ENCODE results near the gene C4A. TPM values are rescaled to one million over a fixed set of nuclear protein-coding genes. Genes with fewer than 3 reads are reported as not detected.

C4A gene
- total and polyA plus RNA-seq, 10 of the 15 experiments (the other 5 are each of a cell fraction or from before 2014, with no cell fraction given), result 0.13 to 5.4 (median 0.88) TPM; not detected in 1

GRCh38 chr6:31970604-31971271, 11.1 kb upstream of the C4A start:
- H3K79me2 ChIP-seq (ENCODE audit: control insufficient read depth, insufficient read depth, low read length), result peaks cover 22% of the 10 kb centered on the region
- no TSS peak for BruUV-seq (replicated peaks)
- RAD21 ChIA-PET (ENCODE audit: unreplicated experiment), result interaction anchor here (1.9 kb wide), 1 partner anchor 12 kb away, joined by 11 read pairs; the partner anchor contains the start of genes NELFE and SKIC2
- FAIRE-seq (no peak), DNase-seq (ENCODE audit: low read depth, low spot score) (no peak), ATAC-seq (no peak)
- TF ChIP-seq SRF (IDR thresholded peaks at IDR 0.05; ENCODE audit: low read depth in 2 of 2, low read length in 2 of 2) (no peak), POLR2A (IDR thresholded peaks at IDR 0.05; ENCODE audit: low read depth, low read length) (peak; percentile 41)
- no peaks in the 10 kb centered on the region for H3K27me3 ChIP-seq (replicated peaks in 1 of 2; ENCODE audit: control insufficient read depth in 2 of 2, insufficient read depth in 2 of 2, low read length in 1 of 2)
- 83% methylated on average over 17 of the region's 18 CpGs for WGBS (ENCODE audit: insufficient coverage, insufficient replicate concordance, low lambda C conversion rate, missing lambda C conversion rate)
- intact Hi-C loops (cut with micrococcal nuclease; ENCODE audit: unreplicated experiment) (no loop called here), in situ Hi-C loops (cut with MboI) (loop anchor here (10.0 kb wide), 1 partner anchor 64 kb away; the partner anchor contains the start of gene CYP21A2)
- peaks cover 11 to 13% of the 10 kb centered on the region in 2 experiments; a peak in 3 of 4 replicates for H3K36me3 ChIP-seq (ENCODE audit: control insufficient read depth in 2 of 2, insufficient read depth in 2 of 2, low read length in 1 of 2)
- no peak overlapping the region for H2AFZ ChIP-seq (ENCODE audit: control insufficient read depth, low read depth, low read length)
- no peaks in the 10 kb centered on the region for H4K20me1 ChIP-seq (ENCODE audit: control insufficient read depth, insufficient read depth)
- SMC1A ChIA-PET (ENCODE audit: uncharacterized antibody, unreplicated experiment), result interaction anchor here (1.4 to 1.8 kb wide), 2 partner anchors 11 to 12 kb away, joined by 5 to 17 read pairs; partner anchors contain the start of genes NELFE and SKIC2
- peak overlapping the region; percentile 90 for H3K9ac ChIP-seq (ENCODE audit: control insufficient read depth, insufficient read depth, low read length)
- POLR2A ChIA-PET, result interaction anchor here (0.5 to 4.3 kb wide), 3 partner anchors 12 to 183 kb away, joined by 3 to 48 read pairs (median 3); partner anchors contain the start of genes NELFE and SKIC2
- CTCF ChIA-PET, result interaction anchor here (1.0 to 3.1 kb wide), 2 partner anchors 12 to 18 kb away, joined by 3 to 10 read pairs; partner anchors contain the start of genes NELFE and SKIC2
- H3K4me1 ChIP-seq (ENCODE audit: control insufficient read depth, insufficient read depth, low read length), result peaks cover 13% of the 10 kb centered on the region
- H3K4me3 ChIP-seq, result peak overlapping the region; percentile 66
- H3K27ac ChIP-seq (ENCODE audit: control insufficient read depth, insufficient read depth), result peak overlapping the region; percentile 99
- peak overlapping the region; percentile 100 for H3K4me2 ChIP-seq (ENCODE audit: control insufficient read depth, insufficient read depth)
- H3K9me3 ChIP-seq (replicated peaks; ENCODE audit: control insufficient read depth, insufficient read depth, low read length), result no peaks in the 10 kb centered on the region

DNA sequence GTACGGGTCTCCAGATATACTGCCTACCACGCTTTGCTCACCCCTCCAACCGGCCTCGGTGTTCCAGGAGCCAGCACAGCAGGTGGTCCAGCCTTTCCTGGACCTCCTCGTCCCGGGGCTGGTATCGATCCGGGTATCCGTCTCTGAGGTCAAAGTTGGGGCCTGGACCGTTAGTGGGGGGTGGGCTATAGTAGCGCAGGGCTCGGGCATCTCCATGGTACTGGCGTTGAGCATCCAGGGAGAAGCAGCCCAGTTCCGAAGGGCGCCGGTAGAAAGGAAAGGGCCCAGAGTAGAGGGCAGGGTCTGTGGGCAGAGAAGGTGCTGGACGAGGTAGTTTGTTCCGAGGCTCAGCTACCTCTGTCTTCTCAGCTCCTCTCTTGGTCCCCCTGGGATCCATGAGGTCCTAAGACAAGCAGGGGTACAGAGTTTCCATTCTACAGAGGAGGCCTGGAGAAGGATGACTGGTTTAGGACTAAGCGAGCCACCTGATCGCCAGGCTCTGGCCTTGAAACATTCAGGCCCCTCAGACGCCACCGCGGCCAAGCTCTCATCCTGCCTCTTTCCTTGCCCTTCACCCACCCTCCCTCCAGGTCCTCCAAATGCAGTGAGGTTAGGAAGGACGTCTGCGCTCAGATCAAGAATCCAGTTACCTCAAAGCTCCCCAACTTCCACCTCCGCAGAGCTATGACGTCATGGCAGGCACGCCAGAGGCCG, 10.4 kb upstream of the C4A start:
- WGBS (ENCODE audit: insufficient coverage, insufficient replicate concordance, low lambda C conversion rate, missing lambda C conversion rate), result 27% methylated on average over 28 of the region's 29 CpGs
- Histone ChIP-seq H3K4me2 (ENCODE audit: control insufficient read depth, insufficient read depth) (peak overlapping the region; percentile 100), H3K36me3 (ENCODE audit: control insufficient read depth in 2 of 2, insufficient read depth in 2 of 2, low read length in 1 of 2) (peaks cover 8 to 12% of the 10 kb centered on the region in 2 experiments; a peak in 3 of 4 replicates), H3K27me3 (replicated peaks in 1 of 2; ENCODE audit: control insufficient read depth in 2 of 2, insufficient read depth in 2 of 2, low read length in 1 of 2) (no peaks in the 10 kb centered on the region), H3K9me3 (replicated peaks; ENCODE audit: control insufficient read depth, insufficient read depth, low read length) (no peaks in the 10 kb centered on the region), H3K4me3 (peak overlapping the region; percentile 66), H3K9ac (ENCODE audit: control insufficient read depth, insufficient read depth, low read length) (peak overlapping the region; percentile 90), H3K79me2 (ENCODE audit: control insufficient read depth, insufficient read depth, low read length) (peaks cover 22% of the 10 kb centered on the region), H2AFZ (ENCODE audit: control insufficient read depth, low read depth, low read length) (peak overlapping the region; percentile 99), H4K20me1 (ENCODE audit: control insufficient read depth, insufficient read depth) (no peaks in the 10 kb centered on the region), H3K4me1 (ENCODE audit: control insufficient read depth, insufficient read depth, low read length) (peaks cover 13% of the 10 kb centered on the region), H3K27ac (ENCODE audit: control insufficient read depth, insufficient read depth) (peak overlapping the region; percentile 99)
- FAIRE-seq (peak; percentile 84), DNase-seq (ENCODE audit: low read depth, low spot score) (no peak), ATAC-seq (no peak; the same call in 1 of the 3 replicates)
- ChIA-PET SMC1A (ENCODE audit: uncharacterized antibody, unreplicated experiment) (interaction anchor here (1.0 to 1.8 kb wide), 3 partner anchors 12 to 69 kb away, joined by 3 to 17 read pairs (median 3); partner anchors contain the start of genes NELFE, SKIC2 and ZBTB12), POLR2A (interaction anchor here (0.5 to 4.3 kb wide), 5 partner anchors 14 to 424 kb away, joined by 3 to 48 read pairs (median 4); partner anchors contain the start of genes NELFE, NFKBIL1, SKIC2 and ZBTB12), RAD21 (ENCODE audit: unreplicated experiment) (interaction anchor here (0.7 to 1.9 kb wide), 9 partner anchors 13 to 309 kb away, joined by 3 to 11 read pairs (median 3); partner anchors contain the start of genes NELFE, NEU1 and SKIC2), CTCF (interaction anchor here (0.6 to 3.1 kb wide), 4 partner anchors 12 to 430 kb away, joined by 3 to 10 read pairs (median 4); partner anchors contain the start of genes NELFE and SKIC2)
- intact Hi-C loops (cut with micrococcal nuclease; ENCODE audit: unreplicated experiment) (no loop called here), in situ Hi-C loops (cut with MboI) (loop anchor here (10.0 kb wide), 1 partner anchor 63 kb away; the partner anchor contains the start of gene CYP21A2)
- BruUV-seq (replicated peaks), result TSS peak; percentile 92
- 0 out of 2 replicates have a peak, but pooled peaks have one; percentile 32 for TF ChIP-seq POLR2AphosphoS2 (IDR thresholded peaks at IDR 0.05; ENCODE audit: low read depth, low read length)
- TF ChIP-seq PRDM15 (CRISPR knock-in tag; IDR thresholded peaks at IDR 0.05), result peak; percentile 82
- TF ChIP-seq EGR1 (IDR thresholded peaks at IDR 0.05; ENCODE audit: borderline replicate concordance in 1 of 2, low read depth in 2 of 2, low read length in 2 of 2), result peak in 1 of 2 experiments; percentile 89; a peak in 1 of 3 replicates

Measured in GM12878 (cell line).